Stimulated activated CD4-positive, alpha-beta T cell treated with anti-CD3 and anti-CD28 coated beads, Interleukin-2, amount 100 ng/mL, for 4 hours (primary cell): ENCODE results near the gene BAD.

Experiments used
- DNase-seq: peaks from one replicate; pipeline ENCODE4 v3.0.0-alpha.2; 2020; ENCODE audit warnings: low read depth

The BAD gene

DNA sequence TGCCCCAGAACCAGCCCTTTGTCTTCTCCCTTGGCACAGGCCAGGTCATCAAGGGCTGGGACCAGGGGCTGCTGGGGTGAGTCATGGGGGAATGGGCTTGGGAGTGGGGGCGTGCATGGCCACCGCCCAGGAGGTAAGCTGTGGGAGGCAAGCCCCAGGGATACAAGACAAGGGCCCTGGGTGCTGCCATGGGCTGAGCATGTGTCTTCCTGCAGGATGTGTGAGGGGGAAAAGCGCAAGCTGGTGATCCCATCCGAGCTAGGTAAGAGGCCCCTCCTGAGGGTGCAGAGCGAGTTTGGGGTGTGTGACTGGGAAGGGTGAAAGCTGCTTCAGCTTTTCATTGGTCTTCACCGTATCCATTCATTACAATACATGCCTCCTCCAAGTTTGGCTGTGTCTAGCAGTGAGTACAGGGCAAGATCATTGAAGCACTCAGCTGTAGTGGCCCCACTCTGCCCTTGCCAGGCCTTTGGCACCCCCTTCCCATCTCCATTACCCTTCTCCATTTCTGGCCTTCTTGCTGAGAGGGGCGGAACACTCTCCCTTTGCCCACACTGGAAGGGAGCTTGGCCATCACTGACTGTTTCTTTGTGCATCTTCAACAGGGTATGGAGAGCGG lies 41.1 kb downstream of the BAD start:
- DNase-seq: no peak

DNA sequence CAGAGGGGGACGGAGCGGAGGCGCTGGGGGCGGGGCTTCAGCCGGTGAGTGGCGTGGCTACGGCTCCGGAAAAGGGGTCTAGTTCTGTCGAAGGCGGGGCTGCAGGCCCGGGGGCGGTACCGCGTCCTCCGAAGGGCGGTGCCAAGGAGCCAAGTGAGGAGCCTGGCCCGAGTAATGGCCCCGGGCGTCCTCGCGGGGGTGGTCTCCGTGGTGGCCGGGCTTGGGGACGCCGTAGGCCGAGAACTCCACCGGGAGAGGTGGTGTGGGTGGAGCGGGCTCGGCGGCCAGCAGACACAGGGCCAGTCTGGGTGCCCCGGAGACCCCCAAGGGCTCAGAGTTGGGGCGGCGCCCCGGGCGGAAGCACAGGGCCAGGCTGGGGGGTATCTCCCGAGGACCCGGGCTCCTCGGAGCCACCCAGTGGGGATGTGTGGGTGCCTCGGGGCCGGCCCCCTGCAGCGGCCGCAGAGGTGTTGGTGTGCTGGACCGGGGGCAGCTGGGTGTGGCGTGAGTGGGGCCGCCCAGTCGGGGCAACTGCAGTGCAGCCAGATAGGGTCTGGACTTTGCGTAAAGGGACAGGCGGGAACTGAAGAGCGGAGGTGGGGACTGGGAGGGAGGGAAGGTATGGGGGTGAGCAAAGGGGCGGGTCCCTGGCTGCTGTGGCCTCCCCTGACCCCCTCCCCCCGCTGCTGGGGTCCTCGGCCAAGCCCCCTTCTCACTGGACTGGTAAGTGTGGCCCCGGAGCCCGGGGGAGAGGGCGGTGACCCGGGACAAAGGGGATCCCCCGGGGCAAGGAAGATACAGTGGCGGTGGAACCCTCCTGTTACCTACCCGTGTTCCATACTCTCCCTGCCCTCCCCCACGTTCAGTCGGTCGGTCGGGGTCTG lies 42.7 kb downstream of the BAD start:
- DNase-seq: no peak

DNA sequence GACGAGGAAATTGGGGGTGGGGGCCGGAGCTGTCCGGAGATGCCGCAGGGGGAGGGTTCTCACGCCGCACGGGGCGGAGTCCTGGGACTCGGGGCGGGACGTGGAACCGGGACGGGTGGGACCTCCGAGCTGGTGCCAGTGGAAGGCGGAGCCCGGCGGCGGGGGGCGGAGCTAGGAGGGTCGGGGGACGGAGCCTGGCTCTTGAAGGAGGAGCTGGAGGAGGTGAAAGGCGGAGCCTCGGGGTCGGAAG lies 43.3 kb downstream of the BAD start:
- peak; percentile 100 for DNase-seq

DNA sequence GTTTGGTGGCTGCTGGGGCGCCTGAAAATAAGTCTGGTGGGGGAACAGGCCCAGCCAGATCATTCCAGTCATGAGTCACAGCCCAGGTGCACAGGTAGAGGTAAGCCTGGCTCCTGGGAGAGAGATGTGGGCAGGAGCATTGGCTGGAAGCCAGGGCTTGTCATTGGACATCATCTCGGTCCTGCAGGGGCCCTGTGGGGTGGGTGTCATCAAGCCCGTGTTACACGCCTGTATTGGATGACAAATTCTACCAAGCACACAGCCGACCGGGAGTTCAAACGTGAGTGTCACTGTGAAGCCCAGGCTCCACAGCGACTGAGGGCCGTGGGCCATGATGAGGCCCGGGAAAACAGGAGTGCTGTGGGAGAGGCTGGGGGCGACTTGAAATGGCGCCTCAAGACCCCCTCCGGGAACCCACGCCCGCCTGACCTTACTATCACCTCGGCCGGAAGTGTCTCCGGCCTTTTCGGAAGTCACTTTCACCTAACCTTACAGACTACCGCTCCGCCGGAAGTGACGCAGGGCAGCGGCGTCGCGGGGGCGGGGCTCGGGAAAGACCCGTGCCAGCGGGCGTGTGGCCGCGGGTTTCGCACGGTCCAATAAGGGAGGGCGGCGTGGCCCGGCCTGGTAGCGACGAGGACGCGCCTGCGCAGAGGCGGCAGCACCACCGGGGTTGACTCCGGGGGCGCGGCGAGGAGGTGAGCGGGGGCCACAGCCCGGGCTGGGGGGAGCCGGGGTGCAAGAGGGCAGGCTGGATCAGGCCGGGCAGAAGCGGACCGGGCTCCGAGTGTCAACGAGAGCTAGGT lies 43.8 kb downstream of the BAD start, which contains the start of gene FKBP2:
FKBP2 (plus strand) TSS at position 661 of the 806 bp plus-strand sequence. CDS start 1,293 bp downstream, outside the sequence.
- DNase-seq: peak; percentile 98

DNA sequence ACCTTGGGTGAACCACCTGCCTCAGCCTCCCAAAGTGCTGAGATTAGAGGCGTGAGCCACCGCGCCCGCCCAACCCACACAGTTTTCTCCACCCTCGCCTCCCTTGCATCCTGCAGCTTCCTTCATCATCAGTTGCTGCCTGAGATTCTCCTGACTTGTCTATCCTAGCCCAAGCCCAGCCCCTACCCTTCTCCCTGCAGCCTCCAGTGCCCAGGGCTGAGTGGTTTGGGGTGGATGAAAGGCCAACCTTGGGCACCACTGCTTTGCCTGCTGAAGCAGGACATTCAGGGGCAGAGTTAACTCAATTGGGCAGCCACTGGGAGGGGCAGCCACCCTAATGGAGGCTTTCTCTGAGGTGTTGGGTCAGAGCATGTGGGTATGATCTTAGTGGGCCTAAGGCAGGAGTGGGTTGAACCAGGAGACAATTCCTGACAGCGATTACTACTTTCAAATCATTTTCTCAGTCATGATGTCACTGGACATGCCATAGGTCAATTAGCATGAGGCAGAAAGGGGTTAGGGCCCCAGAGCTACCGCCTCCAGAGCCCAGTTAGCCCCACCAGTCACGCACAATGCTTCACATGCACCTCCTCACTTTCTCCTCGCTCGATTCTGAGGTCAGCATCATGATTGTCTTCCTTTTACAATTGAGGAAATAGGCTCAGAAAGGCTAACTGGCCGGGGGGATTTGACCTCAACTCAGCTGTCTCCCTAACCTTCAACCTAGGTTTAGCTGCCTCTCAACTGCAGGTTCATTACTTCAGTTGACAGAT lies 44.6 kb downstream of the BAD start:
- DNase-seq: no peak

DNA sequence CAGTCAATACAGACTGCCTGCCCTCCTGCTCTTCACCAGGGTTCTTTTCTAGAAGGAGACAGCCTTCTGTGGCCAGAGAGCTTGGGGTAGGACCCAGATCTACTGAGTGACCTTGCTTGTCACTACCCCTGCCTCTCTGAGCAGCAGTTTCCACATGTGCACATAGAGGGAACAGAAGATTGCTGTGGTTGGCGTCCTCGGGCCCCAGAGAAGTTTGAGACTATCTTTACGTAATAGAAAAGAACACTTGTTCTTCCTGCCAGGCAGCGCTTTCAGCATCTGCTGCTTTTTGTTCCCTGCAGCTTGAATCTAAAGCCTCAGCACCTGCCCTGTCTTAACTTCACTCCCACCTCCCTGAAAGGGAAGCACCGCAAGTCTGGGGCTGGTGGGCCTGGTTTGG lies 45.5 kb downstream of the BAD start:
- no peak for DNase-seq

DNA sequence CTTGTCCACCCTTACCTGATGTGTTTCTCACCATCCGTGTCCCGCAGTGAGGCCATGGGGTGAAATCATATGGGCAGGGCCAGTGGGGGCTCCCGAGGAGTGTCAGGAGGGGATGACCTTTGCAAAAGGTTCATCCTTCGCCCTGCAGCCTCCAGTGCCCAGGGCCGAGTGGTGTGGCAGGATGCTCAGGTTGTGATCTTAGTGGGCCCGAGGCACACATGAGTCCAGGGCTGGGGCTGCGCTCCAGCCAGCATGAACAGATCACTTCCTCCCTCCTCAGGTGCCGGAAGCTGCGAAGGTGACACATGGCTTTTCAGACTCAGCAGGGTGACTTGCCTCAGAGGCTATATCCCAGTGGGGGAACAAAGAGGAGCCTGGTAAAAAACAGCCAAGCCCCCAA lies 46.4 kb downstream of the BAD start:
- no peak for DNase-seq

DNA sequence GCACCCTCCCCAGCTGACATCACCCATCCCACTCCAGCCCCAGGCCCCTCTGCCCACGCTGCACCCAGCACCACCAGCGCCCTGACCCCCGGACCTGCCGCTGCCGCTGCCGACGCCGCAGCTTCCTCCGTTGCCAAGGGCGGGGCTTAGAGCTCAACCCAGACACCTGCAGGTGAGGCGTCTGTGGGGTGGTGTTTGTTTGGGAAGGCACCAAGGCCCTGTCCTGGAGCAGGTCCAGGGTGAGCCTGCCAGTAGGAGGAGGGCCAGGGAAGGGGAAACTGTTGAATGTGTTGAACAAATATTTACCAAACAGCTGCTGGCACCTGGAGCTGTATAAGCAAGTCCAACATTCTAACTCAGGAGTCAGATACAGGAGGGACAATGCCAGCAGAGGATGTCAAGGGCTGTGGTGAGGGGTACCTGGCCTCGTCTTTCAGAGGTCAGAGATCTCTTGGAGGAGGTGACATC lies 46.9 kb downstream of the BAD start:
- no peak for DNase-seq

DNA sequence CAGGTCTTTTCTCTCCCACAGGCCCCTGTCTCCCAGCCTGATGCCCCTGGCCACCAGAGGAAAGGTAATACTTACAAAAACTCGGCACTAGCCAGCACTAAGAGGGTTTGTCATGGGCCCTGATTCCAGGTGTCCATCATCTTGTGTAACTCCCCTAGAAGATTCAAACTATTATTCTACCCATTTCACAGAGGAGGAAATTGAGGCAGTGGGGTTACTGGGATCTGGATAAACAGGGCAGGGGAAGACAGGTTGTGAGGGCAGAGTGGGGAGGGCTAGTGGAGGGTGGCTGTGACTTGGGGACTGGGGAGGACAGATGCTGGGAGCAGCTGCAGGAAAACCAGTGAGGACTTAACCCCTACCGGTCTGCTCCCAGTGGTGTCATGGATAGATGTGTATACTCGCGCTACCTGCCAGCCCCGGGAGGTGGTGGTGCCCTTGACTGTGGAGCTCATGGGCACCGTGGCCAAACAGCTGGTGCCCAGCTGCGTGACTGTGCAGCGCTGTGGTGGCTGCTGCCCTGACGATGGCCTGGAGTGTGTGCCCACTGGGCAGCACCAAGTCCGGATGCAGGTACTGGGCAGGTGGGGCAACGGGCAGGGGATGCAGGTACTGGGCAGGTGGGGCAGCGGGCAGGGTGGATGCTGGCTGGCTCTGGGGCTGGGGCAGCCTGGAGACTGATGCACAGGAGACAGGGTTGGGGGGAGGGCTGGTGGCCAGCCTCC lies 48.9 kb downstream of the BAD start:
- no peak for DNase-seq

DNA sequence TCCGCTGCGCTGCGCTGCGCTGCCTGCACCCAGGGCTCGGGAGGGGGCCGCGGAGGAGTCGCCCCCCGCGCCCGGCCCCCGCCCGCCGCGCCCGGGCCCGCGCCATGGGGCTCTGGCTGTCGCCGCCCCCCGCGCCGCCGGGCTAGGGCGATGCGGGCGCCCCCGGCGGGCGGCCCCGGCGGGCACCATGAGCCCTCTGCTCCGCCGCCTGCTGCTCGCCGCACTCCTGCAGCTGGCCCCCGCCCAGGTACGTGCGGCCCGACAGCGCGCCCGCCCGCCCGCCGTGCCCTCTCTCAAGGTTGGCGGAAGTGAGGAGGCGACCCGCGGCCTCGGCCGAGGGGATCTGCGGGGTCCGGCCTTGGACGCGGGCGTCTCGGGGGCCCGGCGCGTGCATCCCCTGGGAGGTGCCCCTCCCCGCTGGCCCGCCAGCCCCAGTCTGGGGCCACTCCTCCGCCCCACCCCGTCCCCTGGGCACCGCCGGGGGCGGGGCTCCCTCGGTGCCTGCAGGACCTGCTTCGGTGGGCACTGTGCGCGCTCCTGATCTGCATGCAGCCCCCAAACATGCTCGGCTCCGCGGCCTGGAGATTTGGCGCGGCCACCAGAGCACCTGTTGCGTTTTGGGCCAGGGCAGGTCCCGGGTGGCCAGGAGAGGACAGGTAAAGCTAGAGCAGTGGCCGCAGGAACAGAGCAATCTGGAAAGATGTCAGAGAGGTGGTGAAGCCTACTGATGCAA lies 49.7 kb downstream of the BAD start:
- DNase-seq: no peak

DNA sequence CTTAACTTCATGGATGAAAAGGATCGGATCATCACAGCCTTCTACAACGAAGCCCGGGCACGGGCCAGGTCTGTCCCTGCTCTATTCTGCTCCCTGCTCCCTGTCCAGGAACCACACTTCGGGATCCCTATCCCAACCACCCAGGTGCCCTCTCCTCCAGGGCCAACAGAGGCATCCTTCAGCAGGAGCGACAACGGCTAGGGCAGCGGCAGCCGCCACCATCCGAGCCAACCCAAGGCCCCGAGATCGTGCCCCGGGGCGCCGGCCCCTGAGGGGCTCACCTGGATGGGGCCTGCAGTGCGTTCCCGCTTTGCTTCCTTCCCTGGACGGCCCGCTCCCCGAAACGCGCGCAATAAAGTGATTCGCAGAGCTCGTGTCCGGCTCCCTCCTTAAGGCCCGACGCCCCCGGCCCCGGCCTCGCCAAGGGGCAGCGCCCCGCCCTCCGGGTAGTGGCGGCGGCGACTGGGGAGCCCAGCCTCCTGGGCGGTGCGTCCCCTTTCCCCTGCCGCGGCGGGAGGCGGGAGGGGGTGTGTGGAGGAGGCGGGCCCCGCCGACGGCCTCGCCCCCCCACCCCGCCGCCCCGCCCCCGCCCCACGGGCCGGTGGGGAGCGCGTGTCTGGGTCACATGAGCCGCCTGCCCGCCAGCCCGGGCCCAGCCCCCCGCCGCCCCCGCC lies 50.4 kb downstream of the BAD start, which contains the start of gene VEGFB:
VEGFB (plus strand) TSS at position 672 of the 674 bp plus-strand sequence. CDS start 250 bp downstream, outside the sequence.
- peak; percentile 69 for DNase-seq

DNA sequence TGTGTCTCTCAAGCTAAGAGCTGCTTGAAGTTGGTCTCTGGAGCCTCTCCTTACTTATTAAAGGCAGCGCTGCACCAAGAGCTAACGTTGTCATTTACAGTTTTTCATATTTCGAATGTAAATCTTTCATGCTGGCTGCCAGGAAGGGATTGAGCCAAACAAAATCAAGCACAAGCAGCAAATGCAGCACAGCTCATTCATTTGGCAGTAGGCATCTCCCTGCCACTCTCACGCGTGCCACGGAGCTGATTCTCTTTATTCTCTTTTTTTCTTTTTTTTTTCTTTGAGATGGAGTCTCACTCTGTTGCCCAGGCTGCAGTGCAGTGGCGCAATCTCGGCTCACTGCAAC lies 51.5 kb downstream of the BAD start:
- DNase-seq: no peak

DNA sequence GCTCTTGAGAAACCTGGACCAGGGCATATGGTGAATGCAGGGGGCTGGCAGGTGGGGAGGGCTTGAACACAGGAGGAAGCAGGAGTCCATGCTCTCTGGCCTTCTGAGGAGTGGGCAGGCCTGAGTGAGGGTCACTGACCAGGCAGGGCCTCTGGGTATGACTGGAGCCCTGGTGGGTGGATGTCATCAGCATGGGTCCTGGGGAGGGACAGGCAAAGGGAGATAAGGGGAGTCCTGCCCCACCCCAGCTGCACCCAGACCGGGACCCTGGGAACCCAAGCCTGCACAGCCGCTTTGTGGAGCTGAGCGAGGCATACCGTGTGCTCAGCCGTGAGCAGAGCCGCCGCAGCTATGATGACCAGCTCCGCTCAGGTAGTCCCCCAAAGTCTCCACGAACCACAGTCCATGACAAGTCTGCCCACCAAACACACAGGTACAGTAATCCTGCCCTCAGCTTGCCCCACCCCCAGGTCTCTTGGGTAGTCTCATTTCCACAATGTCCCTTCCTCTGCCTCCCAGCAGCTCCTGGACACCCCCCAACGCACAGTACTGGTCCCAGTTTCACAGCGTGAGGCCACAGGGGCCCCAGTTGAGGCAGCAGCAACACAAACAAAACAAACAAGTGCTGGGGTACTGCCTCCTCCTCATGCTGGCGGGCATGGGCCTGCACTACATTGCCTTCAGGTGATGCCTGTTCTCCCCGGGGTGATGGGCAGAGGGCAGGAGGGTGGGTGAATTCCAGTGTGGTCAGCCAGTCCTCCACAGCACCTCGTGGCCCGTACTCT lies 52.1 kb downstream of the BAD start:
- no peak for DNase-seq

DNA sequence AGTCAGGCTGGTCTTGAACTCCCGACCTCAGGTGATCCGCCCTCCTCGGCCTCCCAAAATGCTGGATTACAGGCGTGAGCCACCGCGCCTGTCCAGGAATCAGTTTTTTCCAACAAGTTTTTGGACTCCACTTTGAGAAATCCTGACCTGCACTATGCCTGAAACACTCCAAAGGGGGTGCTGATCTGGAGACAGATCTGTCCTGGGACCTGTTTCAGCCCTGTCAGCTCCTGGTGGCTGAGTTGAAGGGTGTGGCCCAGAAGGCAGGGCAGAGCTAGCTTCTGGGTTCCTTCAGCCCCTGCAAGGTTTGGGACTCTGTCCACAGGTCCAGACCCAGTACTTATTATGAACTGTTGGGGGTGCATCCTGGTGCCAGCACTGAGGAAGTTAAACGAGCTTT lies 52.9 kb downstream of the BAD start:
- DNase-seq: no peak

DNA sequence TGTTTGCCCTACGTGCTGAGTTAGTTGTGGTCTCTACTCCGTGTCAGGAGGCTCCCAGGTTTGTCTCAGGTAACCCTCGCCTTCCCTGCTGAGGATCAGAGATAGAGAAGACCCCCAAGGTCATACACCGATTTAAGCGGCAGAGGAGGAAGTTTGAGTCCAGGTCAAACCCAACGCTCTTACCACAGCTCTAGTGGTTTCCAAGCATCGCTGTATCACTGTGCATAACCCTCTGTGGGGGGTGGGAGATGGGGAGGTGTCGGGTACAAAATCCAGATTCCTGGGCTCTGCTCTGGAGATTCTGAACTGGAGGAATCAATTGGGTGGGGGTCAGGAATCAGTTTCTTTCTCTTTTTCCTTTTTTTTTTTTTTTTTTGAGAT lies 53.5 kb downstream of the BAD start:
- DNase-seq: no peak

DNA sequence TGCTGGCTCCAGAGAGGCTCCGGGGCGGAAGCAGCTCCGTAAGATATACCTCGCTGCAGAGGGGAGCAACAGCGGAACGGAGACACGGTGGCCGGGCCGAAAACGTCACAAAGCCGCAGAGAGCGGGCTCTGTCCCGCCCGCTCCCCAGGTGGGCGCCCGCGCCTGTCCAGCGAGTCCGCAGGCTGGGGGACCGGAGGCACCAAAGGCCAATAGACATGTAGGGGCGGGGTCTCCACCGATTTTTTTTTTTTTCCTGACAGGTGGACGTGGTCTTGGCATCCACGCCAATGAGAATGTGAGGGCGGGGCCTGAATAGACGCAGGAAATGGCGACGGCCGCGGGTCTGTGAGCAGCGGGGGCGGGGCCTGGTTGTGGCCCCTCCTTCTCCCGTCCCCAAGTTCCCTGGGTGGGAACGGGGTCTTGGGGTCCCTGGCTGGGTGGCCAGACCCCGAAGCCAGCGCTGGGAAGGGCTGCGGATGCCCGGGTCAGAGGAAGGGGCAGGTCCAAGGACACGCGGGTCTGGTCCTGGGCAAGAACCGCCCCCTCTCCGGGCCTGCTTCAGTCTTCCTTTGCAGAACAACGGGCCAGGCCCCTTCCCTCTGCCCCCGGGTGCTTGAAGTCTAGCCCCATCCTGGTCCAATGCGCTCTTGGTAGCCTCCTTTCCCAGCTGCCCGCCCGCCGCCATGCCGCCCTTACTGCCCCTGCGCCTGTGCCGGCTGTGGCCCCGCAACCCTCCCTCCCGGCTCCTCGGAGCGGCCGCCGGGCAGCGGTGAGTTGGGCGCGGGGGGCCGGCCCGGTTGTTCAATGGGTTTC lies 54.1 kb downstream of the BAD start, which contains the start of gene DNAJC4:
DNAJC4 (plus strand) TSS at position 378 of the 814 bp plus-strand sequence; CDS start at position 685, 307 bp downstream.
- DNase-seq: peak; percentile 77

DNA sequence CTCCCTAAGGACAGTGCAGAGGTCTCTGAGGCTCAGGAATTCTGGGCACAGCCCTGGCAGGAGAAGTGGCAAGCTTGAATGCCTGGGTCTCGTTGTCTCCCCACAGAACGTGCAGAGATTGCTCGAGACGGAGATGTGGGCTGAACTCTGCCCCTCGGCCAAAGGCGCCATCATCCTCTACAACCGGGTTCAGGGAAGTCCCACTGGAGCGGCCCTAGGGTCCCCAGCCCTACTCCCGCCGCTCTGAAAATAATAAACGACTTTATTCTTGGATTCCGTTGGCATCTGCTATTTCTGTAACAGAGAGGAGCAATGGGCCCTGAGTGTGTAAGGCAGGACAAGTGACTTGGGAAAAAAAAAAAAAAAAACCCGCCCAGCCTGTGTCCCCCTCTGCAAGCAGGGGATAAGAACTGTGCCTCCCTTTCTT lies 54.7 kb downstream of the BAD start:
- DNase-seq: no peak

DNA sequence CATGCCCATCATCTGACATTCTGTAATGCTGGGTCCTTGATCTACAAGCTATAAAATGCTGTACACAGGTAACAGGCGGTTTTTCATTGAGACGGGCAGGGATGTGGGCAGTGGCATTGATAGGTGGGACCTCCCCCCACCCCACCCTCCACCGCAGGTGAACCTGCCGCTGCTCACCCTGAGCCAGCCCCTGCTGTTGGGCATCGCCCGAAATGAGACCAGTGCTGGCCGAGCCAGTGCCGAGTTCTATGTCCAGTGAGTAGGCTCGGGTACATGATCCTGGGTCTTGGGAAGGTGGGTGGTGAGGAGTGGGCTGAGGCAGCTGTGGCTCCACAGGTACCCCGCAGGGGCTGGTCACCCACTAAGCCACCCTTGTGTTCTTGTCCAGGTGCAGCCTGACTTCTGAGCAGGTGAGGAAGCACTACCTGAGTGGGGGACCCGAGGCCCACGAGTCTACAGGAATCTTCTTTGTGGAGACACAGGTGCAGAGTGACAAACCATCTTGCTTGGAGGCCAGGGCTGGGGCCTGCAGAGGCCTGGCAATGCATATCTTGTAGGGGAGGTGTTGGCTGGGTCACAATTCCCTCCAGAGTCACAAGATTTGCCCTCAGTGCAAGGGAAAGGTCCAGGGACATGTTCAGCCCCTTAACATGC lies 55.2 kb downstream of the BAD start:
- no peak for DNase-seq
